Fibroblast of lung (primary cell): ENCODE data around the gene CEP120.
"Not testable (repeated sequence)": the region's sequence is repeated elsewhere in the genome, so short reads cannot be mapped to it uniquely, and the experiment has no call there.

Source experiments
- CTCF ChIP-seq, 2 donors: IDR thresholded peaks in 1 of 2; conservative IDR thresholded peaks in 1 of 2; 1 replicate in 1 of 2; 2 replicates in 1 of 2; pipeline ENCODE4 v1.5.1; 2011 to 2012; ENCODE audit warnings: low read length in 2 of 2, control low read depth in 1 of 2, inconsistent platforms in 1 of 2, low read depth in 1 of 2, mild to moderate bottlenecking in 1 of 2
- EZH2 ChIP-seq: IDR thresholded peaks from 2 replicates; pipeline ENCODE4 v1.5.1; 2012; ENCODE audit warnings: low read length, control low read depth, mild to moderate bottlenecking; ENCODE audit errors: missing control alignments

- TF ChIP-seq CTCF (conservative IDR thresholded peaks at IDR 0.05 in 1 of 2, IDR thresholded peaks at IDR 0.05 in 1 of 2; ENCODE audit: low read depth in 1 of 2, low read length in 2 of 2); EZH2: not testable (repeated sequence)
Measured at GRCh38 chr5:123400870-123401291, 22.3 kb downstream of the CEP120 start.
